Panc1 (cell line): Measurements from ENCODE around the gene NRCAM. TPM values are rescaled to one million over a fixed set of nuclear protein-coding genes. Genes with fewer than 3 reads are reported as not detected.

Source experiments
- ATAC-seq: fragments of 200-7000 bp; cut with Tn5 transposase; 2 replicates; pipeline ENCODE4 v1.9.1; 2020; ENCODE audit warnings: mild to moderate bottlenecking, moderate library complexity
- BruUV-seq: library from RNA; stranded (reverse); fragments of 400-500 nt; replicated peaks from 2 replicates; lab custom pipeline; 2021; lab: Mats Ljungman, UMichigan
- CTCF ChIA-PET: fragments of 300-600 bp; sonication (Branson Sonifier 250); formaldehyde crosslinking; loops from one replicate; lab custom pipeline; 2022; ENCODE audit warnings: antibody characterized with exemption; lab: Charles Lee
- POLR2A ChIA-PET: fragments of 300-600 bp; sonication (Branson Sonifier 250); formaldehyde crosslinking; loops from one replicate; lab custom pipeline; 2022; ENCODE audit warnings: antibody characterized with exemption; lab: Charles Lee
- DNase-seq: peaks from one replicate; pipeline ENCODE4 v3.0.0-alpha.2; 2010; ENCODE audit warnings: low read depth, low spot score
- H3K27ac ChIP-seq: 2 replicates; pipeline ENCODE4 v1.5.1; 2011; ENCODE audit warnings: mild to moderate bottlenecking, low read length, inconsistent platforms
- H3K27me3 ChIP-seq: fragments of 200-500 bp; sonication (Bioruptor generic); 2 replicates; pipeline ENCODE4 v1.6.0; 2014; ENCODE audit warnings: low read length, inconsistent platforms; ENCODE audit not compliant: control insufficient read depth, insufficient read depth
- H3K36me3 ChIP-seq: fragments of 200-500 bp; sonication (Bioruptor generic); 2 replicates; pipeline ENCODE4 v1.5.1; 2014; ENCODE audit warnings: inconsistent platforms, mild to moderate bottlenecking, low read length, moderate library complexity; ENCODE audit not compliant: control insufficient read depth, insufficient read depth
- H3K4me1 ChIP-seq: 2 replicates; pipeline ENCODE4 v1.5.1; 2011; ENCODE audit warnings: inconsistent platforms, mild to moderate bottlenecking, low read length, moderate library complexity; ENCODE audit not compliant: control insufficient read depth, insufficient read depth
- H3K4me3 ChIP-seq, 2 experiments: 2 replicates each; pipeline ENCODE4 v1.5.1; 2011 to 2012; ENCODE audit warnings: low read depth in 2 of 2, low read length in 2 of 2, mild to moderate bottlenecking in 2 of 2, inconsistent platforms in 1 of 2, moderate library complexity in 1 of 2
- H3K9me3 ChIP-seq: fragments of 200-500 bp; sonication (Bioruptor generic); 2 replicates; pipeline ENCODE4 v1.5.1; 2014; ENCODE audit warnings: low read depth, mild to moderate bottlenecking, inconsistent platforms, low read length, moderate library complexity; ENCODE audit not compliant: control insufficient read depth, insufficient read depth
- CTCF ChIP-seq: fragments of 450-650 bp; IDR thresholded peaks from 2 replicates; pipeline ENCODE4 v1.5.1; 2017; ENCODE audit warnings: mild to moderate bottlenecking
- POLR2AphosphoS5 ChIP-seq: IDR thresholded peaks from 2 replicates; pipeline ENCODE4 v1.6.1; 2012; ENCODE audit warnings: mild to moderate bottlenecking, low read depth, low read length, moderate library complexity
- SIN3A ChIP-seq: IDR thresholded peaks from 2 replicates; pipeline ENCODE4 v1.6.1; 2012; ENCODE audit warnings: low read depth, mild to moderate bottlenecking, low read length, moderate library complexity, borderline replicate concordance; ENCODE audit not compliant: insufficient read depth
- TCF7L2 ChIP-seq: IDR thresholded peaks from 2 replicates; pipeline ENCODE4 v1.6.1; 2011; ENCODE audit warnings: mild to moderate bottlenecking, low read depth, low read length, inconsistent platforms
- in situ Hi-C: cut with HindIII; loops from 2 replicates; pipeline ENCODE4 v1.10.0; 2016; ENCODE audit warnings: low sequenced_read_pairs, low pct_unique_long_range_greater_than_20kb
- intact Hi-C: fragments of 100-400 bp; cut with micrococcal nuclease; formaldehyde crosslinking; loops from one replicate; pipeline ENCODE4 v1.10.0; 2022; ENCODE audit not compliant: unreplicated experiment
- total RNA-seq: library from RNA; stranded (reverse); gene quantifications from one replicate; pipeline ENCODE4 v1.2.1, GENCODE V29; 2021; ENCODE audit not compliant: unreplicated experiment
- TF ChIP-seq, protein P1 (sequence below), 2 experiments: IDR thresholded peaks; 2 replicates each; pipeline ENCODE4 v1.6.1; 2011 to 2012; ENCODE audit warnings: low read depth in 2 of 2, control low read depth in 1 of 2, low read length in 1 of 2, mild to moderate bottlenecking in 1 of 2, moderate library complexity in 1 of 2; ENCODE audit not compliant: insufficient read depth in 1 of 2

Gene NRCAM
- total RNA-seq, 1 experiment from 2014 or later, result 0.21 TPM

DNA sequence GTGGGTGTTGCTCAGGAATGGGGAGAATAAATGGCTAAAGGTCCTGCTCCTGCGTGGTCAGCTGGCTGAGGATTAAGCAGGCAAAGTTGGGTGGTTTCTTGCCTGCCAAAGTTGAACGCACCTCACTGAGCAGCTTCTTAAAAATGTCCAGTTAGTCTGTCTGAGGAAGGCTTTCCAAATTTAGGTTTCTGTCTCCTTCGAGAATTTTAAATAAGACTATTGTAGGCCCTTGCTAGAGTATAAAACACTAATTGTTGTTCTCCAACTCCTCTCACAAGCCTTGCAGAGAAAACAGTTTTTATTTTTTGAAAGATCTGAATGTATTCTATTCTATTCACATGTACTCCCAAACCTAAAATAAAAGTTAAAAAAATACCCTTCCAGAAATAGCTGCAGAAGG, 204.1 kb downstream of the NRCAM start:
- Histone ChIP-seq H3K4me3 (no peak overlapping the region), H3K27ac (no peak overlapping the region), H3K4me1 (no peaks in the 10 kb centered on the region), H3K27me3 (no peaks in the 10 kb centered on the region), H3K36me3 (no peaks in the 10 kb centered on the region), H3K9me3 (no peaks in the 10 kb centered on the region)
- no peak for DNase-seq
- in situ Hi-C loops, result no loop called here
- POLR2A ChIA-PET, result no interaction called here
- intact Hi-C loops, result no loop called here
- no TSS peak for BruUV-seq
- ATAC-seq, result no peak
- no peak for TF ChIP-seq CTCF
- no peak for TF ChIP-seq SIN3A
- no peak for TF ChIP-seq TCF7L2
- TF ChIP-seq, protein P1, sequence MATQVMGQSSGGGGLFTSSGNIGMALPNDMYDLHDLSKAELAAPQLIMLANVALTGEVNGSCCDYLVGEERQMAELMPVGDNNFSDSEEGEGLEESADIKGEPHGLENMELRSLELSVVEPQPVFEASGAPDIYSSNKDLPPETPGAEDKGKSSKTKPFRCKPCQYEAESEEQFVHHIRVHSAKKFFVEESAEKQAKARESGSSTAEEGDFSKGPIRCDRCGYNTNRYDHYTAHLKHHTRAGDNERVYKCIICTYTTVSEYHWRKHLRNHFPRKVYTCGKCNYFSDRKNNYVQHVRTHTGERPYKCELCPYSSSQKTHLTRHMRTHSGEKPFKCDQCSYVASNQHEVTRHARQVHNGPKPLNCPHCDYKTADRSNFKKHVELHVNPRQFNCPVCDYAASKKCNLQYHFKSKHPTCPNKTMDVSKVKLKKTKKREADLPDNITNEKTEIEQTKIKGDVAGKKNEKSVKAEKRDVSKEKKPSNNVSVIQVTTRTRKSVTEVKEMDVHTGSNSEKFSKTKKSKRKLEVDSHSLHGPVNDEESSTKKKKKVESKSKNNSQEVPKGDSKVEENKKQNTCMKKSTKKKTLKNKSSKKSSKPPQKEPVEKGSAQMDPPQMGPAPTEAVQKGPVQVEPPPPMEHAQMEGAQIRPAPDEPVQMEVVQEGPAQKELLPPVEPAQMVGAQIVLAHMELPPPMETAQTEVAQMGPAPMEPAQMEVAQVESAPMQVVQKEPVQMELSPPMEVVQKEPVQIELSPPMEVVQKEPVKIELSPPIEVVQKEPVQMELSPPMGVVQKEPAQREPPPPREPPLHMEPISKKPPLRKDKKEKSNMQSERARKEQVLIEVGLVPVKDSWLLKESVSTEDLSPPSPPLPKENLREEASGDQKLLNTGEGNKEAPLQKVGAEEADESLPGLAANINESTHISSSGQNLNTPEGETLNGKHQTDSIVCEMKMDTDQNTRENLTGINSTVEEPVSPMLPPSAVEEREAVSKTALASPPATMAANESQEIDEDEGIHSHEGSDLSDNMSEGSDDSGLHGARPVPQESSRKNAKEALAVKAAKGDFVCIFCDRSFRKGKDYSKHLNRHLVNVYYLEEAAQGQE (IDR thresholded peaks at IDR 0.05; ENCODE audit: insufficient read depth in 1 of 2, low read depth in 2 of 2, low read length in 1 of 2), result no peak
- no peak for TF ChIP-seq POLR2AphosphoS5
- CTCF ChIA-PET, result no interaction called here

- Histone ChIP-seq H3K36me3 (no peaks in the 10 kb centered on the region), H3K4me3 (no peak overlapping the region), H3K9me3 (no peaks in the 10 kb centered on the region), H3K27me3 (no peaks in the 10 kb centered on the region), H3K4me1 (no peaks in the 10 kb centered on the region), H3K27ac (no peak overlapping the region)
- in situ Hi-C loops (no loop called here), intact Hi-C loops (no loop called here)
- DNase-seq (no peak), ATAC-seq (no peak)
- ChIA-PET CTCF (no interaction called here), POLR2A (no interaction called here)
- no TSS peak for BruUV-seq
- TF ChIP-seq TCF7L2 (no peak), SIN3A (no peak), POLR2AphosphoS5 (no peak), CTCF (no peak)
- TF ChIP-seq, protein P1 (IDR thresholded peaks at IDR 0.05; ENCODE audit: insufficient read depth in 1 of 2, low read depth in 2 of 2, low read length in 1 of 2), result no peak
These were observed 204.5 kb downstream of the NRCAM start for GRCh38 chr7:108251700-108252099.
